C4-2B (cell line): Measurements from ENCODE around the gene HMGB1.

Experiments used
- ZFX ChIP-seq: fragments of 450-650 bp; IDR thresholded peaks from 2 replicates; pipeline ENCODE4 v1.6.1; 2017
- TF ChIP-seq, protein P1 (sequence below): fragments of 450-650 bp; conservative IDR thresholded peaks from 2 replicates; pipeline ENCODE4 v1.5.1; 2017; ENCODE audit warnings: mild to moderate bottlenecking

GRCh38 chr13:30479154-30479882, 13.6 kb upstream of the HMGB1 start:
- TF ChIP-seq, protein P1, sequence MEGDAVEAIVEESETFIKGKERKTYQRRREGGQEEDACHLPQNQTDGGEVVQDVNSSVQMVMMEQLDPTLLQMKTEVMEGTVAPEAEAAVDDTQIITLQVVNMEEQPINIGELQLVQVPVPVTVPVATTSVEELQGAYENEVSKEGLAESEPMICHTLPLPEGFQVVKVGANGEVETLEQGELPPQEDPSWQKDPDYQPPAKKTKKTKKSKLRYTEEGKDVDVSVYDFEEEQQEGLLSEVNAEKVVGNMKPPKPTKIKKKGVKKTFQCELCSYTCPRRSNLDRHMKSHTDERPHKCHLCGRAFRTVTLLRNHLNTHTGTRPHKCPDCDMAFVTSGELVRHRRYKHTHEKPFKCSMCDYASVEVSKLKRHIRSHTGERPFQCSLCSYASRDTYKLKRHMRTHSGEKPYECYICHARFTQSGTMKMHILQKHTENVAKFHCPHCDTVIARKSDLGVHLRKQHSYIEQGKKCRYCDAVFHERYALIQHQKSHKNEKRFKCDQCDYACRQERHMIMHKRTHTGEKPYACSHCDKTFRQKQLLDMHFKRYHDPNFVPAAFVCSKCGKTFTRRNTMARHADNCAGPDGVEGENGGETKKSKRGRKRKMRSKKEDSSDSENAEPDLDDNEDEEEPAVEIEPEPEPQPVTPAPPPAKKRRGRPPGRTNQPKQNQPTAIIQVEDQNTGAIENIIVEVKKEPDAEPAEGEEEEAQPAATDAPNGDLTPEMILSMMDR: no peak
- no peak for TF ChIP-seq ZFX
